ENCODE data around the gene LRRC74A. TPM values are rescaled to one million over a fixed set of nuclear protein-coding genes. Genes with fewer than 3 reads are reported as not detected.

Gene LRRC74A
- total RNA-seq, 6 experiments from 2014 or later, result not detected

DNA sequence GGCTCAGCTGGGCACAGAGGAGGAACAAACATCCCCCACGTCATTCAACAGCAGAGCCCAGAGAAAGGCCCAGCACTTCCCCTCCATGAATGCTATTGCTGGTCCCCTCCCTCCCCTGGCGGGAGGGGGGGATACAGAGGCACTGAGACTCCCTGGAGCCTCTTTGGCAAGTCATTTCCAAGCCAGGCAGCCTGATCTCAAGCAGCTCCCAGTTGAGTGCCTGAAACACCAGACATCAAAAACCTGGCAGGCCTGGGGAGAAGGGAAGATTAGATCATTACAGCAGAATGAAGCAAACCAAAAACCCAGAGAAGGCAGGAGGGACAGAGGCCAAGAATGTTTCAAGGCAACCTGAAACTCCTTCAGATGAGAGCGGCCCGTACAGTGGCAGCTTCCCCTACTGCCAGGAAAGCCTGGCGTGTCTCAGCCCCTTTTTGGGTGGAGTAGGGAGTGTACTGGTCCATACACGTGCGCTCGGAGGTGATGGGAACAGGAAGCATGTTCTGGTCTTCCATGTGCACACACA, 92.1 kb downstream of the LRRC74A start:
- Mint-ChIP-seq H3K27me3 (ENCODE audit: insufficient read depth) (no peaks in the 10 kb centered on the region; the same call in 1 of the 2 replicates), H3K27ac (peak overlapping the region; percentile 99), H3K4me3 (peak overlapping the region; percentile 78), H3K4me1 (ENCODE audit: low read depth) (peaks cover 75% of the 10 kb centered on the region), H3K36me3 (ENCODE audit: low read depth) (no peaks in the 10 kb centered on the region), H3K9me3 (no peaks in the 10 kb centered on the region)
- TF ChIP-seq, protein P1, sequence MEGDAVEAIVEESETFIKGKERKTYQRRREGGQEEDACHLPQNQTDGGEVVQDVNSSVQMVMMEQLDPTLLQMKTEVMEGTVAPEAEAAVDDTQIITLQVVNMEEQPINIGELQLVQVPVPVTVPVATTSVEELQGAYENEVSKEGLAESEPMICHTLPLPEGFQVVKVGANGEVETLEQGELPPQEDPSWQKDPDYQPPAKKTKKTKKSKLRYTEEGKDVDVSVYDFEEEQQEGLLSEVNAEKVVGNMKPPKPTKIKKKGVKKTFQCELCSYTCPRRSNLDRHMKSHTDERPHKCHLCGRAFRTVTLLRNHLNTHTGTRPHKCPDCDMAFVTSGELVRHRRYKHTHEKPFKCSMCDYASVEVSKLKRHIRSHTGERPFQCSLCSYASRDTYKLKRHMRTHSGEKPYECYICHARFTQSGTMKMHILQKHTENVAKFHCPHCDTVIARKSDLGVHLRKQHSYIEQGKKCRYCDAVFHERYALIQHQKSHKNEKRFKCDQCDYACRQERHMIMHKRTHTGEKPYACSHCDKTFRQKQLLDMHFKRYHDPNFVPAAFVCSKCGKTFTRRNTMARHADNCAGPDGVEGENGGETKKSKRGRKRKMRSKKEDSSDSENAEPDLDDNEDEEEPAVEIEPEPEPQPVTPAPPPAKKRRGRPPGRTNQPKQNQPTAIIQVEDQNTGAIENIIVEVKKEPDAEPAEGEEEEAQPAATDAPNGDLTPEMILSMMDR (IDR thresholded peaks at IDR 0.05), result no peak
- peak; percentile 76 for DNase-seq

DNA sequence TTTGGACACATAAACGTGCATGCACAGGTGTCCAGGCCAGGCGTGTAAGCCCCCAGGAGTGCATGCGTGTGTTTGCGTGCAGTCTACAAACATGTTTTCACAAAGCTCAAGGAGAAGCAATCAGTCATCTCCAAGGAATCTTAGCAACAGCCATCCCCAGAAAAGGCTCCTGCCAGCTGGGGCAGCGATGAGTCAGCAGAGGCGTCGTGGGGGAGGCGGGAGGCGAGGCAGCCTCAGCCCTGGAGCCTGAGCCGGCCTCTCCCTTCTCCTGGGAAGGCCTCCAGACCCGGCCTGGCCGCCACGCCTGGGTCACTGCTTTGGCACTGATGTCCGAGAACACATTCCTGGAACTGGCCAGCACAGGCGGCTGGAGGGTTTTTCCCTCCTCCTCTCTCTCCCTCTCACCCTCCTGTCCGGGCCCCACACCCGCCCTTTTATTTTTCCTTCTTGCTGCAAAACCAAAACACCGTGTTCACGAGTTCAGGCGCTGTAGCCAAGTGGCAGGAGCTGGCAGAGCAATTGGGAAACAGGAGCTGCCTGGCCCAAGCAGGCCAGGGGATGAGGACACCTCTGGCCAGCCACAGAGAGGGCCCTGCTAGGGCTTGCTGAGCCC, 92.7 kb downstream of the LRRC74A start:
- H3K27me3 Mint-ChIP-seq (ENCODE audit: insufficient read depth), result no peaks in the 10 kb centered on the region; the same call in 1 of the 2 replicates
- no peaks in the 10 kb centered on the region for H3K36me3 Mint-ChIP-seq (ENCODE audit: low read depth)
- peaks cover 69% of the 10 kb centered on the region for H3K4me1 Mint-ChIP-seq (ENCODE audit: low read depth)
- DNase-seq, result peak; percentile 99
- H3K9me3 Mint-ChIP-seq, result no peaks in the 10 kb centered on the region
- TF ChIP-seq, protein P1 (IDR thresholded peaks at IDR 0.05), result peak; percentile 30
- H3K27ac Mint-ChIP-seq, result peak overlapping the region; percentile 99
- H3K4me3 Mint-ChIP-seq, result peak overlapping the region; percentile 79

Other genes starting within 250 kb of the LRRC74A start
- gene VASH1, start 64.9 kb upstream of the LRRC74A start, total RNA-seq (2021; fragmentation: NEBNext Ultra II Directional; extraction: Animal tissue kit (Norgen Biotek cat#: 25700)), result 1 to 10 TPM in 5 of 6 experiments, under 1 TPM in 1; 0.94 to 2.9 (median 1.5) TPM
- 1 to 10 TPM; 7.4 to 9.6 (median 8.0) TPM for gene ANGEL1, start 13.5 kb upstream of the LRRC74A start, total RNA-seq (2021; fragmentation: NEBNext Ultra II Directional; extraction: Animal tissue kit (Norgen Biotek cat#: 25700))
- 10 to 100 TPM; 37.1 to 46.3 (median 38.3) TPM for gene IRF2BPL, start 202.3 kb downstream of the LRRC74A start, total RNA-seq (2021; fragmentation: NEBNext Ultra II Directional; extraction: Animal tissue kit (Norgen Biotek cat#: 25700))